SU-DHL-6 (cell line): ENCODE data around the gene RYR2.

Source experiments
- CTCF ChIP-seq: fragments of 200-600 bp; sonication (generic); IDR thresholded peaks from one replicate; pipeline ENCODE4 v1.5.1; 2017; ENCODE audit warnings: antibody characterized with exemption, mild to moderate bottlenecking, low read length, moderate library complexity; ENCODE audit not compliant: insufficient read depth, poor library complexity, severe bottlenecking
- EZH2phosphoT487 ChIP-seq: fragments of 200-600 bp; sonication (generic), shearing (Covaris generic); conservative IDR thresholded peaks from 2 replicates; pipeline ENCODE4 v1.6.1; 2018; ENCODE audit warnings: mild to moderate bottlenecking, antibody characterized with exemption, low read length, moderate library complexity, mixed read lengths

- no peak for TF ChIP-seq CTCF
- no peak for TF ChIP-seq EZH2phosphoT487
Measured at GRCh38 chr1:237671262-237671661, 629.3 kb downstream of the RYR2 start.
